ENCODE data around the gene DYNC1I1.

DNA sequence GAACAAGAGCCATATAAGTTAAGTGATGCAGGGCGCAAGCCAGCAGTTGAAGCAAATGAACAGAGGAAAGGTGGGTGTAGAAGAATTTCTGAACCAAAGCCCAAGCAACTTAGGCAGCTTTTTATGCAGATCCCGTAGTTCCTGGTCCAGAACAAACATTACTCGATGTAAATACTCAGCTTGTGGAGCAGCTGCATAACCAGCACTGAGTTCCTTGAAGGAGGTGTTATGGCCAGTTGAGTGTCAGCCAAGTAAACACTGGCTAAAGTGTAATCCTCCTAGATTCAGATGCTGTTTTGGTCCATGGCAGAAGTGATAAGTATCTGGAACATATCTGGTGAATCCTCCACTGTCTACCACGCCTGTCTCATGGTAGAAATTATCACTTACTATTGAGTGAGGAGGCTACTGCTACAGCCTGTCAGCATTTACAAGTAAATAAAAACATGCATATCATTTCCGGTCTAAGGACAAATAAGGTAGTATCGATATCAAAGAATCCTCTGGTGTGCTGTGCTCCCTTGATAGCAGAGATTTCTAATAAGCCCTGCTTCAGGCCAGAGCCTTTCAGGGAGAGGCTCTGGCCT, 213.9 kb downstream of the DYNC1I1 start:
- TF ChIP-seq RAD21 (IDR thresholded peaks at IDR 0.05; ENCODE audit: low read length), result no peak
- no peak for TF ChIP-seq CEBPB (IDR thresholded peaks at IDR 0.05; ENCODE audit: low read depth, low read length)
- TF ChIP-seq MAFK (IDR thresholded peaks at IDR 0.05; ENCODE audit: low read depth, low read length), result no peak
- TF ChIP-seq, protein P1, sequence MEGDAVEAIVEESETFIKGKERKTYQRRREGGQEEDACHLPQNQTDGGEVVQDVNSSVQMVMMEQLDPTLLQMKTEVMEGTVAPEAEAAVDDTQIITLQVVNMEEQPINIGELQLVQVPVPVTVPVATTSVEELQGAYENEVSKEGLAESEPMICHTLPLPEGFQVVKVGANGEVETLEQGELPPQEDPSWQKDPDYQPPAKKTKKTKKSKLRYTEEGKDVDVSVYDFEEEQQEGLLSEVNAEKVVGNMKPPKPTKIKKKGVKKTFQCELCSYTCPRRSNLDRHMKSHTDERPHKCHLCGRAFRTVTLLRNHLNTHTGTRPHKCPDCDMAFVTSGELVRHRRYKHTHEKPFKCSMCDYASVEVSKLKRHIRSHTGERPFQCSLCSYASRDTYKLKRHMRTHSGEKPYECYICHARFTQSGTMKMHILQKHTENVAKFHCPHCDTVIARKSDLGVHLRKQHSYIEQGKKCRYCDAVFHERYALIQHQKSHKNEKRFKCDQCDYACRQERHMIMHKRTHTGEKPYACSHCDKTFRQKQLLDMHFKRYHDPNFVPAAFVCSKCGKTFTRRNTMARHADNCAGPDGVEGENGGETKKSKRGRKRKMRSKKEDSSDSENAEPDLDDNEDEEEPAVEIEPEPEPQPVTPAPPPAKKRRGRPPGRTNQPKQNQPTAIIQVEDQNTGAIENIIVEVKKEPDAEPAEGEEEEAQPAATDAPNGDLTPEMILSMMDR (conservative IDR thresholded peaks at IDR 0.05; ENCODE audit: low read depth, low read length), result no peak
- TF ChIP-seq, protein P2, sequence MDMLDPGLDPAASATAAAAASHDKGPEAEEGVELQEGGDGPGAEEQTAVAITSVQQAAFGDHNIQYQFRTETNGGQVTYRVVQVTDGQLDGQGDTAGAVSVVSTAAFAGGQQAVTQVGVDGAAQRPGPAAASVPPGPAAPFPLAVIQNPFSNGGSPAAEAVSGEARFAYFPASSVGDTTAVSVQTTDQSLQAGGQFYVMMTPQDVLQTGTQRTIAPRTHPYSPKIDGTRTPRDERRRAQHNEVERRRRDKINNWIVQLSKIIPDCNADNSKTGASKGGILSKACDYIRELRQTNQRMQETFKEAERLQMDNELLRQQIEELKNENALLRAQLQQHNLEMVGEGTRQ (IDR thresholded peaks at IDR 0.05; ENCODE audit: low read depth, low read length), result no peak
- TF ChIP-seq BHLHE40 (IDR thresholded peaks at IDR 0.05; ENCODE audit: low read depth, low read length), result no peak
- no peak for TF ChIP-seq RFX5 (IDR thresholded peaks at IDR 0.05; ENCODE audit: low read depth, low read length)
- no peak for TF ChIP-seq MXI1 (IDR thresholded peaks at IDR 0.05; ENCODE audit: borderline replicate concordance, low read depth, low read length)
- no peak for TF ChIP-seq POLR2A (IDR thresholded peaks at IDR 0.05; ENCODE audit: low read depth, low read length)
- no peak for TF ChIP-seq FOS (IDR thresholded peaks at IDR 0.05; ENCODE audit: low read depth, low read length)
- no peak for TF ChIP-seq CHD1 (IDR thresholded peaks at IDR 0.05; ENCODE audit: low read depth, low read length)
- no peak for TF ChIP-seq MAZ (IDR thresholded peaks at IDR 0.05; ENCODE audit: borderline replicate concordance, low read depth, low read length)
- TF ChIP-seq, protein P3, sequence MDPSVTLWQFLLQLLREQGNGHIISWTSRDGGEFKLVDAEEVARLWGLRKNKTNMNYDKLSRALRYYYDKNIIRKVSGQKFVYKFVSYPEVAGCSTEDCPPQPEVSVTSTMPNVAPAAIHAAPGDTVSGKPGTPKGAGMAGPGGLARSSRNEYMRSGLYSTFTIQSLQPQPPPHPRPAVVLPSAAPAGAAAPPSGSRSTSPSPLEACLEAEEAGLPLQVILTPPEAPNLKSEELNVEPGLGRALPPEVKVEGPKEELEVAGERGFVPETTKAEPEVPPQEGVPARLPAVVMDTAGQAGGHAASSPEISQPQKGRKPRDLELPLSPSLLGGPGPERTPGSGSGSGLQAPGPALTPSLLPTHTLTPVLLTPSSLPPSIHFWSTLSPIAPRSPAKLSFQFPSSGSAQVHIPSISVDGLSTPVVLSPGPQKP (IDR thresholded peaks at IDR 0.05; ENCODE audit: borderline replicate concordance, low read depth, low read length), result no peak
